Measurements from ENCODE around the gene HIVEP3.

Gene HIVEP3

GRCh38 chr1:41681331-41682098, 237.2 kb downstream of the HIVEP3 start:
- no peak for TF ChIP-seq CTCF (IDR thresholded peaks at IDR 0.05; ENCODE audit: insufficient read depth, low read depth, low read length, missing control alignments)
- DNase-seq (ENCODE audit: low read depth), result no peak
- H3K4me3 ChIP-seq (ENCODE audit: low read depth, low read length), result no peak overlapping the region

DNA sequence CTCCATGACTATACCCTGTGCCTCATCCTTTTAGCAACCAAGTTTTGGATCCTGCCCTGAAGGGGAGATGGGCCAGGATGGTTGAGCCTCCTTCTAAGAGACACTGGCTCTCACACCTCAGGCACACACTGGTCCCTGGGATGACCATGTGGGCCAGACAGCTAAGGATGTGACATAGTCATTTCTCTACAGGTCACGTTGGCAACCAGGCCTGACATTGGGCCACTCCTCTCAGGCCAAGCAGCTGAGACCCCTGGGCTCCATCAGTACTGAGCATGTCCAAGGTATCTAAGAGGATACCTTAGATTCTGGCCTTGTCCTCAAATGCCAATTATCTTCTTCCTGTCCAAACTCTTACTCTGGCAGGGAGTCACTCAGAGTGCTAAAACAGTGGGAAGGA, 238.7 kb downstream of the HIVEP3 start:
- TF ChIP-seq CTCF (IDR thresholded peaks at IDR 0.05; ENCODE audit: insufficient read depth, low read depth, low read length, missing control alignments), result no peak
- H3K4me3 ChIP-seq (ENCODE audit: low read depth, low read length), result no peak overlapping the region
- no peak for DNase-seq (ENCODE audit: low read depth)

GRCh38 chr1:41679531-41679930, 239.2 kb downstream of the HIVEP3 start:
- TF ChIP-seq CTCF (IDR thresholded peaks at IDR 0.05; ENCODE audit: insufficient read depth, low read depth, low read length, missing control alignments), result no peak
- no peak for DNase-seq (ENCODE audit: low read depth)
- H3K4me3 ChIP-seq (ENCODE audit: low read depth, low read length), result no peak overlapping the region

DNA sequence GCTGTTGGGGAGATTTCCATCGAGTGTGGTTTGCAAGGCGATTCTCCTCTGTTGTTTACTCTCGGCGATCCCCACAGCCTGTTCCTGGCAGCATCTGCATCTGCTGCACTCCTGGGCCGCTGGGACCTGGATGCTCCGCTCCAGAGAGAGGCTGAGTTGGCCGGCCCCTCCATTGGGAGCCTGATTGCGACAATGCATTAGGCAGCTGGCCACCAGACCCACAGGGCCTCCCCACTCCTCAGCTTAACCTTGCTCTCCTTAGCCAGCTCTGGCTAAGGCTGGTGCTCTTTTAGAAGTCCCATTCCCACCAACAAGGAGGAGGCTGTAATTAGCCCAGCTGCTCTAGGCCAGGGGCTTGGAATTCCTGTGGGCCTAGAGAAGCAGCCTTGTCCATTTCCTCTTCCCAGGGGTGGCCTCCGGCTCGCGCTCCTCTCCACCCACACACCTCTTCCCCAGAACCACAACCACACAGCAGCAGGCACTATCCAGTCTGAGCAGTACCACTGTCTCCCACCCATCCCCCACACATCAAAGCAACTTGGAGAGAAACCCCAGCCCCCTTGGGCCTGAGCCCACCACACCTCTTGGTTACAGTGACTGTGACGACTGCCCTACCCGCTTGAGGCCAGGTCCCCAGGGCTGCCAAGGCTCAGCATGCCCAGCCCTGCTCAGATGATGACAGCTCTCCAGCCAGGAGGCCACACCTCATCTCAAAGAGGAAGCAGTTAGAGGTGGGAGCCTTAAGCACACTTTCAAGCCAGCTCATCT, 240.4 kb downstream of the HIVEP3 start:
- TF ChIP-seq CTCF (IDR thresholded peaks at IDR 0.05; ENCODE audit: insufficient read depth, low read depth, low read length, missing control alignments), result no peak
- peak; percentile 57 for DNase-seq (ENCODE audit: low read depth)
- H3K4me3 ChIP-seq (ENCODE audit: low read depth, low read length), result no peak overlapping the region

GRCh38 chr1:41677620-41678019, 241.1 kb downstream of the HIVEP3 start:
- no peak for DNase-seq (ENCODE audit: low read depth)
- H3K4me3 ChIP-seq (ENCODE audit: low read depth, low read length), result no peak overlapping the region
- TF ChIP-seq CTCF (IDR thresholded peaks at IDR 0.05; ENCODE audit: insufficient read depth, low read depth, low read length, missing control alignments), result no peak

DNA sequence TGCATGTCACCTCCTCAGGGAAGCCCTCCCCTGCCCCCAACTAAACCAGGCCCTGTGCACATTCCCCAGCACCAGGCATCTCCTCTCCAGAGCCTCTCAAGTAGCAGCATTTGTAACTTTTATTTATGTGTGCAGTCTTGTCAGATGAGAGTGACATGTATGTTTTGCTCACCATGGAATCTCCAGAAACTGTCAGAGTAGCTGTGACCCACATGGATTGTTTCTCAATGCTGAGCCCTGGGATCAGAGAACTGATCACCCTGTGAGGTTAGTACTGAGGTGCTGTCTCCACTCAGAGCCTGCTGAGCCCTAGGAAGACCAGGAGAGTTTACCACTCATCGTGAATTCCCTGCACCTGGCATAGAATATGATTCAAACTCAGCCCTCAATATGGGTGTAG, 243.3 kb downstream of the HIVEP3 start:
- H3K4me3 ChIP-seq (ENCODE audit: low read depth, low read length), result no peak overlapping the region
- TF ChIP-seq CTCF (IDR thresholded peaks at IDR 0.05; ENCODE audit: insufficient read depth, low read depth, low read length, missing control alignments), result no peak
- DNase-seq (ENCODE audit: low read depth), result no peak

Data from GM12865 (cell line).